Activated naive CD4-positive, alpha-beta T cell treated with Interleukin-2 at 50 U/mL for 16 hours (primary cell): Measurements from ENCODE around the gene ANKRD33.

Experiments
- DNase-seq: peaks from one replicate; pipeline ENCODE4 v3.0.0-alpha.2; 2020

The ANKRD33 gene

DNA sequence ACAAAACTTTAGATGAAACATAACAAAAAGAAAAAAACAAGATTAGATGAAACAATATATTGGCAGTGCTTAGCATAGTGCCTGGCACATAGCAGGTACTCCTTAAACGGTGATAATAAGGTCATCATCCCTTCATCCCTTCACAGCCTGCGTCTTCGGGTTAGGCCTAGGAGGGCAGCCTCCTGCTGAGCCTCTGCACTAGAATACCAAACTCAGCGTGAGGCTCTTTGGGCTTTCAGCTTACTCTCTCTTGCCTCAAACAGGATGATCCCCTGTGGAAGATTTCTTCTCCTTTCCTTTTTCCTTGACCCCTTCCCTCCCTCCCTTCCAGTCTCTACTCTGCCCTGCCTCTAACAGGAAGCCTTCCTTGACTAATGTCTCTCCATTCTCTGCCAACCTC is 25.0 kb upstream of the ANKRD33 start:
- no peak for DNase-seq

- DNase-seq: no peak
Observed at GRCh38 chr12:51863363-51863932, 24.5 kb upstream of the ANKRD33 start.

DNA sequence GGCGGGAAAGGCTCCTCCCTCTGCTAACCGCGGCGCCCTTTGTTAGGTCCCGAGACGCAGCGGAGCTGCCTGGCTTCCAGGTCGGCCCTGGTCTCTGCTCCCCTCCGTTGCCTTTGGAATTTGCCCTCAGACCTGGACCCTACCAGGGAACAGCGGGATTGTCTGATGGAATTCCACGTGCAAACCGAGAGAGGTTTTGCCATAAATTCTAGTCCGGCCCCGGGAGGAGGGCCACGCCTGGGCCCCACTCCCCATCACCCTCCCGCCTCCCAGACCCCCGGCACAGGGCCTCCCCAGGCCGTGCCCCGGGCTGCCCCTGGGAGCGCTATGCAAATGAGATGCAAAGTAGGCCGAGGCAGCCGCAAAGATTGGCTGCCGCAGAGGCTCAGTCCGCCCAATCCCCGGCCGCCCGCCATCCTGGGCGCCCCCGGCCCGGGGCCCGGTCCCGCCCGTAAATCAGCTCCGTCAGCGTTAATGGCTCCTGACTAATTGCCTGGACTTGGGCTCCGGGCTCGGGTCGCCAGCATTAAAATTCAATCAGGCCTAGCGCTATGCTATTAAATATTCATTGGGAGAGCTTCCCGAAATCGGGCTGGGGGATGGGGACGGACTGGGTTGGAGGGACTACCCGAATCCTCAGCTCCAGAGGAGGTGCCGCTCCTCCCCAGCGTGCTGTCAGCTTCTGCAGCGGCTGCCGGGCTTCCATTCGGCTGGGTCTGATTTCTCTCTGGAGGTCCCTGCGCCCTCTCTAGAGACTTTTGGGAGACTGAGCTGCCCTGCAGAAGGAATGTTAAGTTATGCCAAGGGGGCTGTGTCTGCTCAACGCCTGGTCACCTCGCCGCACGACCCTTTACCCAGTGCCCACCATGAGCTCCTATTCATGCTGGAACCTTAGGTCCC is 23.7 kb upstream of the ANKRD33 start:
- peak; percentile 27 for DNase-seq

- DNase-seq: no peak
Observed at GRCh38 chr12:51864833-51865670, 22.9 kb upstream of the ANKRD33 start.

DNA sequence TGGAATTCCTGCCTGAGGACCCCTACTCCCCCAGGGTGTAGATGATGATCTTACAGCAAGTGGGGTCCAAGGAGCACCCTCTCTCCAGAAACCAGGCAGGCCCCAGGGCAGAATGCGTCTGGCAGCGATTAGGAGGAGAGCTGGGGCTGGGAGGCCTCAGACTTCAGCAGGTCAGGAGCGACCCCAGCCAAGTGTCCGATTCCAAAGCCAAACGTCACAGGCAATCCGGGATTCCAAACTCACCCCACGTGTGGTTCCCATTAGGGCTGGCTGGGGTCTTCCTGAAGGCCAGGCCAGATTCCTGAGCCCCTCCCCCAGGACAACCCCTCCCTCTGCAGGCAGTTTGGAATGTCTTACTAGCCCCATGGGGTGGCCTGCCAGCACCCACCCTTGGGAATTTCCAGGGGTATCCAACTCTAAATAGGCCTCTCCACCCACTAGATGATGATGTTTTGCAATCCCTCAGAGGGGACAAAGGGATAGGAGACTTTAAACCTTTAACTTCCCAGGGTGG is 22.1 kb upstream of the ANKRD33 start:
- DNase-seq: no peak

- DNase-seq: no peak
Observed at GRCh38 chr12:51866324-51866723, 21.6 kb upstream of the ANKRD33 start.

DNA sequence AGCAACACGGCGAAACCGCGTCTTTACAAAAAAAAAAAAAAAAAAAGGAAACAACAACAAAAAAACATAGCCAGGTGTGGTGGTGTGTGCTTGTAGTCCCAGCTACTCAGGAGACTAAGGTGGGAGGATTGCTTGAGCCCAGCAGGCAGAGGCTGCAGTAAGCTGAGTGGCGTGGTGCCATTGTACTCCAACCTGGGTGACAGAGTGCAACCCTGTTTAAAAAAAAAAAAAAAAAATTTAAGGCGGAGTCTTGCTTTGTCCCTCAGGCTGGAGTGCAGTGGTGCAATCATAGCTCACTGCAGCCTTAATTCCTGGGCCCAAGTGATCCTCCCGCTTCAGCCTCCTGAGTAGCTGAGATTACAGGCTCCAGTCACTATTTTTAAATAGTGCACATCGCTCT is 21.1 kb upstream of the ANKRD33 start:
- DNase-seq: no peak

- no peak for DNase-seq
Observed at GRCh38 chr12:51867371-51867770, 20.5 kb upstream of the ANKRD33 start.

DNA sequence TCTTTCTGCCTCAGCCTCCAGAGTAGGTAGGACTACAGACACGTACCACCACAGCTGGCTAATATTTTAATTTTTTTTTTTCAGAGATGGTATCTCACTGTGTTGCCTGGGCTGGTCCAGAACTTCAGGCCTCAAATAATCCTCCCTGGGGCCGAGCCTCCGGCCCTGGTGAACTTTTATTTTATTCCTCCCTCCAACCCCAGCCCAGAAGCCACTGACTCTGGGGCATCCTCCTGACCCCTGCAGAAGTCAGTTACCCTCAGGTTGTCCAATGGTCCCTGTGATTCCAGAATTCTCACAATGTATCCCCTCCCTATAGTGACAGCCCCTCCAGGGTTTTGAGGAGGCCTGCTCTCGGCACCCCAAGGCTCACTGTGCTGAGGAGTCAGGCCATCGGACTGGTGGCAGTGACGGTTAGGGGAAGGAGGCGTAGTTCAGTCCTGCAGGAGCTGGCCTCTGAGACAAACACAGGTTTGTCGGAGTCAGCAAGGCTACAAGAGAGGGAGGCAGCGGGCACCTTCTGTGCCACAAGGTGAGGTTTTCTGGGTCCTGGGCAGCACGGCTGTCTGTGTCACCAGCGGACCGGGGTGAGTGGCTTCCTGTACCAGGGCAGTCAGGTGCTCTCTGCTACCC is 20.0 kb upstream of the ANKRD33 start:
- DNase-seq: no peak

GRCh38 chr12:51868821-51869495 is 18.9 kb upstream of the ANKRD33 start:
- no peak for DNase-seq

- DNase-seq: no peak
Observed at GRCh38 chr12:51869496-51869865, 18.4 kb upstream of the ANKRD33 start.

DNA sequence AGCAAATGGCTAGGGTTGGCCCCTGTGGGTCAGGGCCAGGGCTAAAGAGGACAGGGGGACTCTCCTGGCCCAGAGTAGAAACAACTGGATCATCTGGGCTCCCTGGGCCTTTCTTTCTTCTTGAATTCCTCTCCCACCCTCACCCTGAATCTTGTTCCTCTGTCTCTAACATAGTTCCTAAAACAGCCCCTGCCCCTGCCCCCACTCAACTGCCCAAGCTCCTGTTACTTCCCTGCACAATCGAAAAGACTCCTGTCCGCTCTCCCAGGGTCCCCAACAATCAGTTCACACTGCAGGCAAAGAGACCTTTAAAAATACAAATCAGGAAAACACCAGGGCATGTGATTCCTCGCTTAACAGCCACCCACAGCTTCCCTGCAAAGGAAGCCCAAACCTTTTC is 18.0 kb upstream of the ANKRD33 start:
- DNase-seq: no peak

- no peak for DNase-seq
Observed at GRCh38 chr12:51870504-51870903, 17.4 kb upstream of the ANKRD33 start.

DNA sequence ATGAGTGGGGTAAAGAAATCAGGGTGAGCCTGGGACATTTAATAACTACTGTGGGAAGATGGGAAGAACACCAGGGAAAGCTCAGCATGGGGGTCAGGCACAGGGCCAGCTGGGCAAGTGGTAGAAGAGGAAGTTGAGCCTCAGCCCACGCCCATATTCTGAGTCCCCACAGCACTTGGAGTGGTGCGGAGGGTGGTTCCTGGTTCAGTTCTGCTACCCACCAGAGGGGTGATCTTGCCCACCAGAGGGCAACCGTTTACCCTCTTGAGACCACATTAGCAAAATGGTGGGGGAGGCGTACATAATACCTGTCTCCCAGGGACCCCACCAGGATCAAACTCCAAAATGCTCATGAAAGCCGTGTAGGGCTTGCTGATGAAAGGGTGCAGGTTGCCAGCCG is 16.8 kb upstream of the ANKRD33 start:
- DNase-seq: no peak

GRCh38 chr12:51871918-51872688 is 15.8 kb upstream of the ANKRD33 start:
- no peak for DNase-seq

DNA sequence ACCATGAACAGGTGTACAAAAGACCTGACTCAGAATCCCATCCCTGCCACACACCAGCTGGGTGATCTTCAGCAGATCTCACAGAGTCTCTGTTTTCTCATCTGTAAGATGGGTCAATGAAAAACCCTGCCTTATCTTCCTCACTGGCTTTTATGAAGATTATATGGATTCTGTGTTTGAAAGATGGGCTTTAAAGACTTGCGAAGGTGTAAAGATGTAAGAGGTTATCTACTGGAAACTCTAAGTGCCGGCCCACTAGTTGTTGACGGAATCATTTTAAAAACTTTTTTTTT is 15.3 kb upstream of the ANKRD33 start:
- no peak for DNase-seq

- no peak for DNase-seq
Observed at GRCh38 chr12:51873251-51873994, 14.5 kb upstream of the ANKRD33 start.

DNA sequence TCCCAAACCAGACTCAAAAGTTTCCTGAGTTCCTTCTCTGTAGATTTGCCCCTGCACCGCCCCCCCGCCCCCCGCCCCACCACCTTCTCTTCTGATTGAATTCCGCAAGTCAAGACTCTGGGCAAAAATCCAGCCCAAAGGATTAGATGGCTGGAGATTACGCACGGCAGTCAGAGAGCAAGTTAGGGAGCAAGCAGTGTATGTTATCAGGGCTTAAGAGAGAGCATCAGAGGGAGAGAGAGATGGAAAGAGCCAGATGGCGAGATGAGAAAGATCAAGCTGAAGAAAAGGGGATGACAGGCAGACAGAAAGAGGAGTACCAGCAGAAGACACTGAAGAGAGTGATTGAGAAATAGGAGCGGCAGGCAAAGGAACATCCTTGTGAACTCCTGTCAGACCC is 13.9 kb upstream of the ANKRD33 start:
- DNase-seq: no peak

- no peak for DNase-seq
Observed at GRCh38 chr12:51874486-51874885, 13.4 kb upstream of the ANKRD33 start.

GRCh38 chr12:51879102-51879501 is 8.8 kb upstream of the ANKRD33 start:
- no peak for DNase-seq

DNA sequence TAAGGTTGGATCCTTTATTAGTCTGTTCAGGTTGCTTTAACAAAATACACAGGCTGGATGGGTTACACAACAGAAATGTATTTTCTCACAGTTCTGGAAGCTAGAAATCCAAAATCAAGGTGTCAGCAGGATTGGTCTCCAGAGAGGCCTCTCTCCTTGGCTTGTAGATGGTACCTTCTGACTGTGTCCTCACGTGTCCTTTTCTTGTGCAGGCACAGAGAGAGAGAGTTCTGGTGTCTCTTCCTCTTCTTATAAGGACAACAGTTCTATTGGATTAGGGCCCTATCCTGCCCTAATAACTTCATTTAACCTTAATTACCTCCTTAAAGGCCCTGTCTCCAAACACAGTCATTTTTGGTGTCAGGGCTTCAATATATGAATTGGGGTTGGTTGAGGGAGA is 4.6 kb upstream of the ANKRD33 start:
- DNase-seq: no peak
